K562 (cell line): ENCODE data around the gene MCM9. TPM values are rescaled to one million over a fixed set of nuclear protein-coding genes. Genes with fewer than 3 reads are reported as not detected.

Experiments used
- FOXK2 ChIP-seq, 2 experiments: fragments of 450-650 bp; IDR thresholded peaks in 1 of 2; conservative IDR thresholded peaks in 1 of 2; 2 replicates each; pipeline ENCODE4 v1.6.1; 2016; ENCODE audit warnings: low read depth in 2 of 2, mild to moderate bottlenecking in 1 of 2
- HCFC1 ChIP-seq: IDR thresholded peaks from 2 replicates; pipeline ENCODE4 v1.6.1; 2012; ENCODE audit warnings: low read depth, low read length, improper control_type of control experiment
- JUND ChIP-seq, 2 experiments: IDR thresholded peaks; 2 replicates in 1 of 2; 3 replicates in 1 of 2; pipeline ENCODE4 v1.6.1; 2011; ENCODE audit warnings: borderline replicate concordance in 2 of 2, low read depth in 2 of 2, low read length in 2 of 2, improper control_type of control experiment in 1 of 2, missing biosample characterization in 1 of 2, missing genetic modification characterization in 1 of 2, missing genetic modification reagents in 1 of 2
- L3MBTL2 ChIP-seq: fragments of 450-650 bp; IDR thresholded peaks from 2 replicates; pipeline ENCODE4 v1.6.1; 2016; ENCODE audit warnings: mild to moderate bottlenecking, moderate library complexity
- ZNF384 ChIP-seq: IDR thresholded peaks from 2 replicates; pipeline ENCODE4 v1.6.1; 2012; ENCODE audit warnings: low read depth, low read length, improper control_type of control experiment
- polyA plus RNA-seq, 8 experiments: library from polyadenylated mRNA; depleted of rRNA in 4 of 8; stranded (reverse) in 5 of 8; unstranded in 3 of 8; fragments of >200 nt; fragmentation: Nextera tagmentation in 2 of 8; fragmentation: Illumina TruSeq in 1 of 8; extraction: Ambion mirVana in 2 of 8; extraction: Trizol in 1 of 8; gene quantifications; 2 replicates each; pipeline versions ENCODE4 v1.2.1 to v1.2.3, GENCODE V29; 2011 to 2014; ENCODE audit warnings: inconsistent platforms in 1 of 8, missing spikeins in 1 of 8
- total RNA-seq, 7 experiments: library from RNA; depleted of rRNA in 6 of 7; stranded (reverse); fragments of >200 nt in 6 of 7; fragmentation: Illumina TruSeq in 2 of 7; extraction: Trizol in 2 of 7; gene quantifications; 2 replicates each; pipeline versions ENCODE4 v1.2.1 to v1.2.3, GENCODE V29; 2011 to 2021; ENCODE audit warnings: low replicate concordance in 1 of 7
- TF ChIP-seq, protein P1 (sequence below): sonication (generic); formaldehyde crosslinking; IDR thresholded peaks from 2 replicates; pipeline ENCODE4 v1.8.0; 2022; ENCODE audit warnings: missing genetic modification reagents, mild to moderate bottlenecking, borderline replicate concordance
- TF ChIP-seq, protein P2 (sequence below): fragments of 200-800 bp; sonication (Bioruptor generic); IDR thresholded peaks from 2 replicates; pipeline ENCODE4 v1.6.1; 2016; ENCODE audit warnings: missing genetic modification characterization, missing compliant biosample characterization

MCM9 gene
- total and polyA plus RNA-seq, 9 of the 15 experiments (the other 6 are each of a cell fraction or from before 2014, with no cell fraction given) = 4.8 to 16.7 (median 11.6) TPM

DNA sequence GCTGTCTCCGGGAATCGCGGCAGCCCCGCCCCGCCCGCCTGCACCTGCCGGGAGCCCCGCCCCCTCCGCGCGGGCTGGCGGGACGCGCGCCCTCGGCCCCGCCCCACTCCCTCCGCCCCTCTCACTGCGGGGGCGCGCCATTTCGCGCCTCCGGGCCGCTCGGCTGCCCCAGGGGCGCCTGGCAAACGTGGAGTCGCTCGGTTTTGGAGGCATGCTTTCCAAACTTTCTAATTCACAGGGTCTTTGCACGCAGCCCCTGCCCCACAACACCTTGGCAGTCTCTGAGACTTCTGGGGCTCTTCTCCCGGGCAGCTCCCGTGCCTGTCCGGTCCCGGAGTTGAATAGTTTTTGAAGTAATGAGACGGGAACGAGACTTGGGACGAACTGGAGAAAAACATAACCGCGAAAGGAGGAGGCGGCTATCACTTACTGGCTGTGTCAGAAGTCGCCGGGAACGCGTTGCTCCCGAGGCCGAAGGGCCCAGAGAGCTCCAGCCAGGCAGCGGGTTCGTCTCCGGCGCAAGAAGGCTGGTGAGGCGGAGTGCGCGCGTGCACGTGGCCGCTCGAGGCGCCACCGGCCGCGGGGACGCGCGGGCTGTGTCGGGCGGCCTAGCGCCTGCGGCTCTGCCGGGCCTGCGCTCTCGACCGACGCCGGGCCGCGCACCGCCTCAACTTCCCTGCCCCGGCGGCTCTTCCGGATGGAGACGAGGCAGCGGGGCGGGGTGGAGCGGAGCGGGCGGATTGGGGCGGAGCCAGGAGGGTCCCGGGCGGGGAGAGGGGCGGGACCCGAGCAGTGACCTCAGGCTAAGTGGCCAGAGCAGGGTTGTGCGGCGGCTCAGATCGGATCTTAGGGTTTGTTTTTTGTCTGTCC, at the start of gene MCM9 (continued):
- peak; percentile 48 for TF ChIP-seq JUND (IDR thresholded peaks at IDR 0.05; ENCODE audit: borderline replicate concordance, low read depth, low read length)
- peak; percentile 8; the same call in 1 of the 3 replicates for TF ChIP-seq JUND (tag; IDR thresholded peaks at IDR 0.05; ENCODE audit: borderline replicate concordance, low read depth, low read length)
- TF ChIP-seq ZNF384 = no peak
- peak; percentile 94 for TF ChIP-seq L3MBTL2
- TF ChIP-seq, protein P1, sequence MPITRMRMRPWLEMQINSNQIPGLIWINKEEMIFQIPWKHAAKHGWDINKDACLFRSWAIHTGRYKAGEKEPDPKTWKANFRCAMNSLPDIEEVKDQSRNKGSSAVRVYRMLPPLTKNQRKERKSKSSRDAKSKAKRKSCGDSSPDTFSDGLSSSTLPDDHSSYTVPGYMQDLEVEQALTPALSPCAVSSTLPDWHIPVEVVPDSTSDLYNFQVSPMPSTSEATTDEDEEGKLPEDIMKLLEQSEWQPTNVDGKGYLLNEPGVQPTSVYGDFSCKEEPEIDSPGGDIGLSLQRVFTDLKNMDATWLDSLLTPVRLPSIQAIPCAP (CRISPR knock-in tag) = no peak
- TF ChIP-seq HCFC1 = 0 out of 2 replicates have a peak, but pooled peaks have one; percentile 51
- TF ChIP-seq, protein P2, sequence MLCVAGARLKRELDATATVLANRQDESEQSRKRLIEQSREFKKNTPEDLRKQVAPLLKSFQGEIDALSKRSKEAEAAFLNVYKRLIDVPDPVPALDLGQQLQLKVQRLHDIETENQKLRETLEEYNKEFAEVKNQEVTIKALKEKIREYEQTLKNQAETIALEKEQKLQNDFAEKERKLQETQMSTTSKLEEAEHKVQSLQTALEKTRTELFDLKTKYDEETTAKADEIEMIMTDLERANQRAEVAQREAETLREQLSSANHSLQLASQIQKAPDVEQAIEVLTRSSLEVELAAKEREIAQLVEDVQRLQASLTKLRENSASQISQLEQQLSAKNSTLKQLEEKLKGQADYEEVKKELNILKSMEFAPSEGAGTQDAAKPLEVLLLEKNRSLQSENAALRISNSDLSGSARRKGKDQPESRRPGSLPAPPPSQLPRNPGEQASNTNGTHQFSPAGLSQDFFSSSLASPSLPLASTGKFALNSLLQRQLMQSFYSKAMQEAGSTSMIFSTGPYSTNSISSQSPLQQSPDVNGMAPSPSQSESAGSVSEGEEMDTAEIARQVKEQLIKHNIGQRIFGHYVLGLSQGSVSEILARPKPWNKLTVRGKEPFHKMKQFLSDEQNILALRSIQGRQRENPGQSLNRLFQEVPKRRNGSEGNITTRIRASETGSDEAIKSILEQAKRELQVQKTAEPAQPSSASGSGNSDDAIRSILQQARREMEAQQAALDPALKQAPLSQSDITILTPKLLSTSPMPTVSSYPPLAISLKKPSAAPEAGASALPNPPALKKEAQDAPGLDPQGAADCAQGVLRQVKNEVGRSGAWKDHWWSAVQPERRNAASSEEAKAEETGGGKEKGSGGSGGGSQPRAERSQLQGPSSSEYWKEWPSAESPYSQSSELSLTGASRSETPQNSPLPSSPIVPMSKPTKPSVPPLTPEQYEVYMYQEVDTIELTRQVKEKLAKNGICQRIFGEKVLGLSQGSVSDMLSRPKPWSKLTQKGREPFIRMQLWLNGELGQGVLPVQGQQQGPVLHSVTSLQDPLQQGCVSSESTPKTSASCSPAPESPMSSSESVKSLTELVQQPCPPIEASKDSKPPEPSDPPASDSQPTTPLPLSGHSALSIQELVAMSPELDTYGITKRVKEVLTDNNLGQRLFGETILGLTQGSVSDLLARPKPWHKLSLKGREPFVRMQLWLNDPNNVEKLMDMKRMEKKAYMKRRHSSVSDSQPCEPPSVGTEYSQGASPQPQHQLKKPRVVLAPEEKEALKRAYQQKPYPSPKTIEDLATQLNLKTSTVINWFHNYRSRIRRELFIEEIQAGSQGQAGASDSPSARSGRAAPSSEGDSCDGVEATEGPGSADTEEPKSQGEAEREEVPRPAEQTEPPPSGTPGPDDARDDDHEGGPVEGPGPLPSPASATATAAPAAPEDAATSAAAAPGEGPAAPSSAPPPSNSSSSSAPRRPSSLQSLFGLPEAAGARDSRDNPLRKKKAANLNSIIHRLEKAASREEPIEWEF (CRISPR knock-in tag) = 0 out of 2 replicates have a peak, but pooled peaks have one; percentile 21
- 0 out of 4 replicates have a peak, but pooled peaks of 1 of the 2 experiments have one; percentile 23 for TF ChIP-seq FOXK2 (conservative IDR thresholded peaks at IDR 0.05 in 1 of 2, IDR thresholded peaks at IDR 0.05 in 1 of 2; ENCODE audit: low read depth in 2 of 2)
